H1 (cell line): Measurements from ENCODE around the gene WNT8B. TPM values are rescaled to one million over a fixed set of nuclear protein-coding genes. Genes with fewer than 3 reads are reported as not detected.
A peak's percentile ranks its signal among the peaks of the same experiment; 100 is the strongest.

Experiments
- CTCF ChIA-PET: fragments of 300-600 bp; sonication (Branson Sonifier 250); formaldehyde crosslinking; loops from one replicate; lab custom pipeline; 2021; ENCODE audit not compliant: partially characterized antibody; lab: Charles Lee
- POLR2A ChIA-PET: fragments of 300-600 bp; sonication (Branson Sonifier 250); formaldehyde crosslinking; loops from one replicate; lab custom pipeline; 2021; ENCODE audit warnings: inconsistent platforms; ENCODE audit not compliant: partially characterized antibody; lab: Charles Lee
- DNase-seq, 2 experiments: peaks; one replicate each; pipeline versions ENCODE4 v3.0.0 to v3.0.0-alpha.2; 2010 to 2022; ENCODE audit warnings: low spot score in 2 of 2, low read depth in 1 of 2, mixed read lengths in 1 of 2
- FAIRE-seq: peaks from 2 replicates; lab custom pipeline; 2011; peaks lifted over from hg19 to GRCh38; lab: Jason Lieb, UNC
- H2AFZ ChIP-seq: 2 replicates; pipeline ENCODE4 v1.8.1; 2012; ENCODE audit warnings: low read length, inconsistent platforms
- H2AK5ac ChIP-seq: 2 replicates; pipeline ENCODE4 v1.6.1; 2013; ENCODE audit warnings: low read depth, low read length
- H2BK120ac ChIP-seq: replicated peaks from 2 replicates; pipeline ENCODE3; 2013; ENCODE audit warnings: low read depth, low read length, inconsistent platforms
- H2BK12ac ChIP-seq: 2 replicates; pipeline ENCODE4 v1.6.1; 2013; ENCODE audit warnings: low read depth, low read length
- H2BK15ac ChIP-seq: 2 replicates; pipeline ENCODE4 v1.6.1; 2013; ENCODE audit warnings: low read length
- H2BK20ac ChIP-seq: 2 replicates; pipeline ENCODE4 v1.6.1; 2013; ENCODE audit warnings: low read length
- H2BK5ac ChIP-seq: 2 replicates; pipeline ENCODE4 v1.6.1; 2013; ENCODE audit warnings: low read depth, low read length
- H3K14ac ChIP-seq: 2 replicates; pipeline ENCODE4 v1.6.1; 2013; ENCODE audit warnings: inconsistent platforms; ENCODE audit not compliant: insufficient read length
- H3K18ac ChIP-seq: 2 replicates; pipeline ENCODE4 v1.6.1; 2013; ENCODE audit warnings: low read length; ENCODE audit errors: extremely low read depth
- H3K23ac ChIP-seq: 2 replicates; pipeline ENCODE4 v1.6.1; 2013; ENCODE audit warnings: inconsistent platforms; ENCODE audit not compliant: insufficient read length
- H3K23me2 ChIP-seq: 2 replicates; pipeline ENCODE4 v1.6.1; 2013; ENCODE audit warnings: low read depth, low read length
- H3K27ac ChIP-seq: 2 replicates; pipeline ENCODE4 v1.6.1; 2011; ENCODE audit warnings: low read depth, low read length, inconsistent platforms
- H3K27me3 ChIP-seq, 4 experiments: replicated peaks in 1 of 4; 1 replicate in 1 of 4; 2 replicates in 3 of 4; pipeline versions ENCODE4 v1.6.1 to v1.8.1; 2011 to 2013; ENCODE audit warnings: low read length in 3 of 4, mild to moderate bottlenecking in 3 of 4, inconsistent platforms in 2 of 4, mixed read lengths in 2 of 4, moderate library complexity in 1 of 4; ENCODE audit not compliant: control insufficient read depth in 3 of 4, insufficient read depth in 3 of 4; ENCODE audit errors: extremely low read depth in 1 of 4
- H3K36me3 ChIP-seq, 4 experiments: 2 replicates each; pipeline versions ENCODE4 v1.6.1 to v1.8.1; 2011 to 2013; ENCODE audit warnings: mild to moderate bottlenecking in 4 of 4, low read length in 3 of 4, moderate library complexity in 2 of 4, control low read depth in 1 of 4, inconsistent platforms in 1 of 4; ENCODE audit not compliant: insufficient read depth in 4 of 4, control insufficient read depth in 2 of 4
- H3K4ac ChIP-seq: replicated peaks from 2 replicates; pipeline ENCODE3; 2013; ENCODE audit warnings: low read length, low read depth, mixed read lengths, inconsistent platforms; ENCODE audit not compliant: insufficient read length
- H3K4me1 ChIP-seq, 4 experiments: replicated peaks in 1 of 4; 1 replicate in 1 of 4; 2 replicates in 3 of 4; pipeline versions ENCODE4 v1.6.1 to v1.8.1; 2011 to 2013; ENCODE audit warnings: low read length in 3 of 4, inconsistent platforms in 2 of 4, mixed read lengths in 1 of 4; ENCODE audit not compliant: insufficient read depth in 4 of 4, control insufficient read depth in 3 of 4
- H3K4me2 ChIP-seq, 2 experiments: 2 replicates each; pipeline versions ENCODE4 v1.6.1 to v1.8.1; 2011 to 2013; ENCODE audit warnings: low read depth in 2 of 2, low read length in 2 of 2, control low read depth in 1 of 2, inconsistent platforms in 1 of 2, mild to moderate bottlenecking in 1 of 2; ENCODE audit not compliant: insufficient read depth in 1 of 2
- H3K4me3 ChIP-seq, 4 experiments: fragments of 200-600, 300-600 bp in 1 of 4; sonication (generic), shearing (Covaris generic), sonication (Bioruptor Twin) in 1 of 4; 2 replicates each; pipeline versions ENCODE4 v1.5.1 to v1.8.1; 2011 to 2016; ENCODE audit warnings: low read length in 4 of 4, low read depth in 3 of 4, control low read depth in 2 of 4, inconsistent platforms in 2 of 4, mild to moderate bottlenecking in 2 of 4, mixed read lengths in 1 of 4, moderate library complexity in 1 of 4; ENCODE audit not compliant: insufficient read depth in 2 of 4; ENCODE audit errors: extremely low read depth in 1 of 4
- H3K56ac ChIP-seq: replicated peaks from 2 replicates; pipeline ENCODE3; 2013; ENCODE audit warnings: low read depth, mild to moderate bottlenecking, mixed read lengths, low read length, inconsistent platforms; ENCODE audit not compliant: insufficient read length
- H3K79me1 ChIP-seq: 2 replicates; pipeline ENCODE4 v1.6.1; 2013; ENCODE audit warnings: low read depth, low read length, control low read depth
- H3K79me2 ChIP-seq, 2 experiments: 2 replicates each; pipeline versions ENCODE4 v1.6.1 to v1.8.1; 2012 to 2013; ENCODE audit warnings: low read length in 2 of 2, mild to moderate bottlenecking in 2 of 2, inconsistent platforms in 1 of 2; ENCODE audit not compliant: insufficient read depth in 2 of 2, control insufficient read depth in 1 of 2
- H3K9ac ChIP-seq, 4 experiments: replicated peaks in 1 of 4; 1 replicate in 1 of 4; 2 replicates in 3 of 4; pipeline versions ENCODE4 v1.6.1 to v1.8.1; 2011 to 2013; ENCODE audit warnings: low read depth in 3 of 4, low read length in 3 of 4, control low read depth in 2 of 4, mild to moderate bottlenecking in 2 of 4, moderate library complexity in 2 of 4, inconsistent platforms in 1 of 4; ENCODE audit errors: extremely low read depth in 1 of 4
- H3K9me3 ChIP-seq, 2 experiments: 2 replicates each; pipeline versions ENCODE4 v1.6.1 to v1.8.1; 2012 to 2013; ENCODE audit warnings: mild to moderate bottlenecking in 2 of 2, moderate library complexity in 2 of 2, control low read depth in 1 of 2, inconsistent platforms in 1 of 2, low read depth in 1 of 2, low read length in 1 of 2, mixed read lengths in 1 of 2; ENCODE audit not compliant: insufficient read depth in 2 of 2
- H4K20me1 ChIP-seq, 2 experiments: replicated peaks in 1 of 2; 2 replicates each; pipeline versions ENCODE3 to v1.8.1; 2011 to 2013; ENCODE audit warnings: inconsistent platforms in 2 of 2, low read length in 2 of 2, mild to moderate bottlenecking in 1 of 2; ENCODE audit not compliant: insufficient read depth in 2 of 2, control insufficient read depth in 1 of 2
- H4K5ac ChIP-seq: 2 replicates; pipeline ENCODE4 v1.6.1; 2013; ENCODE audit warnings: low read length, low read depth, mixed read lengths, inconsistent platforms; ENCODE audit not compliant: insufficient read length
- H4K8ac ChIP-seq: 2 replicates; pipeline ENCODE4 v1.8.0; 2013; ENCODE audit warnings: mild to moderate bottlenecking, moderate library complexity, low read length, inconsistent platforms; ENCODE audit not compliant: insufficient read depth; ENCODE audit errors: extremely low read depth
- H4K91ac ChIP-seq: replicated peaks from 2 replicates; pipeline ENCODE3; 2013; ENCODE audit warnings: low read length, mixed read lengths, inconsistent platforms; ENCODE audit not compliant: insufficient read length
- CTBP2 ChIP-seq: IDR thresholded peaks from 2 replicates; pipeline ENCODE4 v1.7.0; 2011; ENCODE audit warnings: borderline replicate concordance, mild to moderate bottlenecking, moderate library complexity, mixed read lengths, low read length; ENCODE audit not compliant: insufficient read depth, insufficient read length
- EZH2 ChIP-seq: fragments of 200-600 bp; sonication (generic); IDR thresholded peaks from 2 replicates; pipeline ENCODE4 v1.7.1; 2012; ENCODE audit warnings: low read depth, mild to moderate bottlenecking, moderate library complexity, low read length, inconsistent platforms; ENCODE audit not compliant: severe bottlenecking
- POLR2A ChIP-seq, 2 experiments: IDR thresholded peaks; 1 replicate in 1 of 2; 2 replicates in 1 of 2; pipeline ENCODE4 v1.6.1; 2011; ENCODE audit warnings: low read depth in 2 of 2, low read length in 2 of 2, mild to moderate bottlenecking in 2 of 2; ENCODE audit errors: control extremely low read depth in 1 of 2
- POLR2AphosphoS5 ChIP-seq: IDR thresholded peaks from 2 replicates; pipeline ENCODE4 v1.6.1; 2011; ENCODE audit warnings: low read depth, low read length
- RBBP5 ChIP-seq: IDR thresholded peaks from 2 replicates; pipeline ENCODE4 v1.7.1; 2012; ENCODE audit warnings: low read depth, mild to moderate bottlenecking, inconsistent platforms, low read length, moderate library complexity, borderline replicate concordance
- SUZ12 ChIP-seq: fragments of 200-600 bp; sonication (generic); IDR thresholded peaks from 2 replicates; pipeline ENCODE4 v1.6.1; 2012; ENCODE audit warnings: mild to moderate bottlenecking, inconsistent platforms, low read length, moderate library complexity, mixed read lengths
- TBP ChIP-seq: IDR thresholded peaks from 2 replicates; pipeline ENCODE4 v1.6.1; 2011; ENCODE audit warnings: low read depth, low read length, improper control_type of control experiment
- WGBS, 2 experiments: shearing (Covaris generic) in 1 of 2; methylation state at CpG; one replicate each; pipeline versions ENCODE4 v1.1.6 to v1.1.7; 2013 to 2015; ENCODE audit warnings: low lambda C conversion rate in 2 of 2, mixed read lengths in 2 of 2, inconsistent platforms in 1 of 2, low coverage in 1 of 2, missing lambda C conversion rate in 1 of 2; ENCODE audit not compliant: insufficient replicate concordance in 2 of 2, insufficient coverage in 1 of 2, insufficient read length in 1 of 2; ENCODE audit errors: extremely low coverage in 1 of 2, missing lambda C conversion rate in 1 of 2; 5-methylcytosine and 5-hydroxymethylcytosine counted together
- polyA plus RNA-seq, 7 experiments: library from polyadenylated mRNA; depleted of rRNA in 3 of 7; stranded (reverse) in 5 of 7; unstranded in 2 of 7; fragments of >200 nt in 5 of 7; fragments of 200-250 nt in 2 of 7; gene quantifications; 1 replicate in 5 of 7; 2 replicates in 1 of 7; 4 replicates in 1 of 7; pipeline versions ENCODE4 v1.2.1 to v1.2.3, GENCODE V29; 2011 to 2013; ENCODE audit warnings: missing spikeins in 2 of 7, mixed read lengths in 2 of 7
- total RNA-seq: library from RNA; stranded (reverse); fragmentation: NEBNext Ultra II Directional; extraction: Animal tissue kit (Norgen Biotek cat#: 25700); gene quantifications from 2 replicates; pipeline ENCODE4 v1.2.1, GENCODE V29; 2021
- TF ChIP-seq, protein P1 (sequence below): IDR thresholded peaks from 2 replicates; pipeline ENCODE4 v1.6.1; 2012; ENCODE audit warnings: inconsistent platforms

Gene WNT8B
- total and polyA plus RNA-seq, 2 of the 8 experiments (the other 6 are each of a cell fraction or from before 2014, with no cell fraction given), result 0.20 to 0.67 TPM

DNA sequence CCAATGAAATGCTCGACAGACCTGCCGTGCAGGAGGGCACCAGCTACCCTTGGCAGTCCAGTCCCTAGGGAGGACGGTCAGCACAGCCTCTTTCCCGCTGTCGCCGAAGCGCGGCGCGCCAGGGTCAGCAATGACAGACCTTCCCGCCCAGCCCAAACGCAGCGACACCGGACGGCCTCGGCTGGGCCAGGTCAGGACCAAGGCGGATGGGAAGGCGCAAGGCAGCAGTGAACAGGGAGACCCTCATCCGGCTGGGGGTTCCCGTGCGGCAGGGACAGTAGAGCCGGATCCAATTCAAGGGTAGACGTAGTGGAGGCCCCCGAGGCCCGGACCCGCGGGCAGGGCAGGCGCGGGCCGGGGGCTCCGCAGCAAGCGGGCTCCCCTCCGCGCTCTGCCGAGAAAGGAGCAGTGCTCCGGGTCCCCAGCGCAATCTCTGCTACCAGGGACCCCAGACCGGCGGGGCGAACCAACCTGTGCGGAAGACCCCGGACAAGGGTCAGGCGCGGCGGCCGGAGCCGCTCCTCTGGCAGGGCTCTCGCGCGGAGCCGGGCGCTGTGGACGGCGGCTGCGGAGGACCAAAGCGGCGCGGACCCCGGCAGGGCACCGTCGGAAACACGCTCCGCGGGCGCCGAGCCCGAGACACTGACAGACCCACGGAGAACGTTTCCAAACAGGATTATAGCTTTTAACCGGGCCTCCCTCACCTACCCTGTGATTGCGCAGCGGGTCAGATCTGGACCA, 56.7 kb downstream of the WNT8B start, which contains the start of gene SEC31B:
Gene SEC31B, minus strand, starts transcription at position 551 of the 741 bp plus-strand sequence. CDS start 2,909 bp downstream, outside the sequence.
- WGBS, 2 experiments, result 5% methylated on average over 72 of the region's 72 CpGs; no CpG with 5 or more reads in 1 of the 2 experiments
- Histone ChIP-seq H3K23ac (no peak within 1 kb of the TSS), H3K23me2 (peaks cover 8% of the 10 kb centered on the region), H4K8ac (peak within 1 kb of the TSS; percentile 41; the same call in 1 of the 2 replicates), H4K20me1 (no peaks in the 10 kb centered on the region), H2BK120ac (no peak within 1 kb of the TSS), H3K18ac (no peak within 1 kb of the TSS; the same call in 1 of the 2 replicates), H3K9ac (peak within 1 kb of the TSS in 2 of 4 experiments; percentile 31 to 60; a peak in 3 of 7 replicates), H3K4ac (no peak within 1 kb of the TSS), H2AFZ (no peak within 1 kb of the TSS), H3K4me3 (peak within 1 kb of the TSS; percentile 37 to 61 (median 50)), H2BK5ac (no peak within 1 kb of the TSS), H2BK12ac (no peak within 1 kb of the TSS), H3K56ac (no peak within 1 kb of the TSS), H3K79me2 (no peaks in the 10 kb centered on the region), H2BK15ac (no peak within 1 kb of the TSS), H3K9me3 (no peaks in the 10 kb centered on the region), H3K27me3 (peaks cover 2 to 24% (median 15%) of the 10 kb centered on the region in 4 experiments; a peak in 6 of 7 replicates), H3K36me3 (peaks cover 0 to 11% (median 2%) of the 10 kb centered on the region in 4 experiments; a peak in 2 of 8 replicates), H3K27ac (no peak within 1 kb of the TSS), H3K4me1 (peaks cover 0 to 3% (median under 1%) of the 10 kb centered on the region in 4 experiments; a peak in 2 of 7 replicates), H2BK20ac (no peak within 1 kb of the TSS), H2AK5ac (no peak within 1 kb of the TSS), H3K4me2 (peak within 1 kb of the TSS; percentile 78 to 95), H4K91ac (no peak within 1 kb of the TSS), H3K14ac (no peak within 1 kb of the TSS), H3K79me1 (no peaks in the 10 kb centered on the region), H4K5ac (no peak within 1 kb of the TSS)
- POLR2A ChIA-PET, result interaction anchor here (0.6 to 1.9 kb wide), 11 partner anchors 16 to 145 kb away, joined by 3 to 5 read pairs (median 3); partner anchors contain the start of gene HIF1AN
- peak in 1 of 2 experiments; percentile 84 for DNase-seq
- no peak for FAIRE-seq
- CTCF ChIA-PET, result interaction anchor here (0.8 to 13.4 kb wide), 52 partner anchors 8 to 369 kb away, joined by 3 to 190 read pairs (median 6); partner anchors contain the start of genes HIF1AN, PKD2L1, SCD and WNT8B
- peak; percentile 30; the same call in 1 of the 2 replicates for TF ChIP-seq TBP
- TF ChIP-seq EZH2, result peak; percentile 44
- 0 out of 2 replicates have a peak, but pooled peaks have one; percentile 41 for TF ChIP-seq SUZ12
- no peak for TF ChIP-seq CTBP2
- TF ChIP-seq, protein P1, sequence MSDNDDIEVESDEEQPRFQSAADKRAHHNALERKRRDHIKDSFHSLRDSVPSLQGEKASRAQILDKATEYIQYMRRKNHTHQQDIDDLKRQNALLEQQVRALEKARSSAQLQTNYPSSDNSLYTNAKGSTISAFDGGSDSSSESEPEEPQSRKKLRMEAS, result peak; percentile 63; the same call in 1 of the 2 replicates
- no peak for TF ChIP-seq POLR2A (IDR thresholded peaks at IDR 0.05; ENCODE audit: control extremely low read depth in 1 of 2, low read depth in 2 of 2, low read length in 2 of 2)
- no peak for TF ChIP-seq RBBP5
- no peak; the same call in 1 of the 2 replicates for TF ChIP-seq POLR2AphosphoS5
